Hepatocyte (in vitro differentiated cells): ENCODE measurements around the gene WBP1L.

ENCODE experiments used
- EZH2 ChIP-seq: fragments of 200-600 bp; sonication (generic); IDR thresholded peaks from 2 replicates; pipeline ENCODE4 v1.6.1; 2016; ENCODE audit warnings: antibody characterized with exemption, mild to moderate bottlenecking, borderline replicate concordance
- EZH2phosphoT487 ChIP-seq: fragments of 200-600 bp; sonication (generic); IDR thresholded peaks from one replicate; pipeline ENCODE4 v1.6.1; 2018; ENCODE audit warnings: antibody characterized with exemption, mild to moderate bottlenecking, low read depth, moderate library complexity; ENCODE audit not compliant: unreplicated experiment, severe bottlenecking
- TF ChIP-seq, protein P1 (sequence below): fragments of 200-600 bp; sonication (generic); IDR thresholded peaks from 2 replicates; pipeline ENCODE4 v1.5.1; 2016; ENCODE audit warnings: antibody characterized with exemption, mild to moderate bottlenecking; ENCODE audit not compliant: poor library complexity

DNA sequence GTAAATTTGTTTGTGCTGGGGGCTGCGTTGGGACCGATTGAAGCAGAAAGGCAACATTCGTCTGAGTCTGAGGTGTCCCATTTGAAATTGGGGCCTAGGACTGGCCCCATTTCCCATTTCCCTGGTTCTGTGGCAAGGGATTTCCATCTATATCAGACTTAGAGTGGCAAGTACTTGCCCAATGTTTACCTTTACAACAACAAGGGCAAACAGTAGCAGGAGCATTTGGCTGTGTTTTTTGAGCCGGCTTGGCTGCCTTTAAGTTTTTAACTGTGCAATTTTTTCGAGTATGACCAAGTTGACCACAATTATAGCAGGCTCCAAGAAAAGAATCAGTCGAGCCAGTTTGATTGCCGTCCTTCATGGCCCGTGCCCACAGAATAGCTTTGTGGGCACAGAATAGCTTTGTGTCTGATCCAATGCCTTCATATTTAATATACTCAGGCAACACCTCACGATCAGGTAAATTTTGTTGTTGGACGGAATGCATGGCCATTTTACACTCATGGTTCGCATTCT, 98.1 kb downstream of the WBP1L start:
- TF ChIP-seq EZH2 (no peak), EZH2phosphoT487 (no peak)
- TF ChIP-seq, protein P1, sequence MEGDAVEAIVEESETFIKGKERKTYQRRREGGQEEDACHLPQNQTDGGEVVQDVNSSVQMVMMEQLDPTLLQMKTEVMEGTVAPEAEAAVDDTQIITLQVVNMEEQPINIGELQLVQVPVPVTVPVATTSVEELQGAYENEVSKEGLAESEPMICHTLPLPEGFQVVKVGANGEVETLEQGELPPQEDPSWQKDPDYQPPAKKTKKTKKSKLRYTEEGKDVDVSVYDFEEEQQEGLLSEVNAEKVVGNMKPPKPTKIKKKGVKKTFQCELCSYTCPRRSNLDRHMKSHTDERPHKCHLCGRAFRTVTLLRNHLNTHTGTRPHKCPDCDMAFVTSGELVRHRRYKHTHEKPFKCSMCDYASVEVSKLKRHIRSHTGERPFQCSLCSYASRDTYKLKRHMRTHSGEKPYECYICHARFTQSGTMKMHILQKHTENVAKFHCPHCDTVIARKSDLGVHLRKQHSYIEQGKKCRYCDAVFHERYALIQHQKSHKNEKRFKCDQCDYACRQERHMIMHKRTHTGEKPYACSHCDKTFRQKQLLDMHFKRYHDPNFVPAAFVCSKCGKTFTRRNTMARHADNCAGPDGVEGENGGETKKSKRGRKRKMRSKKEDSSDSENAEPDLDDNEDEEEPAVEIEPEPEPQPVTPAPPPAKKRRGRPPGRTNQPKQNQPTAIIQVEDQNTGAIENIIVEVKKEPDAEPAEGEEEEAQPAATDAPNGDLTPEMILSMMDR = no peak
